Mesothelial cell of epicardium (in vitro differentiated cells): ENCODE data around the gene SEPTIN5. TPM values are rescaled to one million over a fixed set of nuclear protein-coding genes. Genes with fewer than 3 reads are reported as not detected.

ENCODE experiments used
- DNase-seq, 2 experiments: peaks; one replicate each; pipeline ENCODE4 v3.0.0; 2021; ENCODE audit warnings: low spot score in 2 of 2; ENCODE audit not compliant: unreplicated experiment in 2 of 2
- H3K27ac Mint-ChIP-seq: 2 replicates; pipeline ENCODE4 v1.8.0; 2021; ENCODE audit warnings: mixed read lengths
- H3K27me3 Mint-ChIP-seq: 2 replicates; pipeline ENCODE4 v1.8.0; 2021; ENCODE audit warnings: low read depth, mixed read lengths
- H3K36me3 Mint-ChIP-seq: 2 replicates; pipeline ENCODE4 v1.8.0; 2021; ENCODE audit warnings: mixed read lengths
- H3K4me1 Mint-ChIP-seq: 2 replicates; pipeline ENCODE4 v1.8.0; 2021; ENCODE audit warnings: mixed read lengths
- H3K4me3 Mint-ChIP-seq: 2 replicates; pipeline ENCODE4 v1.8.0; 2021; ENCODE audit warnings: mild to moderate bottlenecking, moderate library complexity, mixed read lengths
- H3K9me3 Mint-ChIP-seq: 2 replicates; pipeline ENCODE4 v1.8.0; 2021; ENCODE audit warnings: mixed read lengths
- total RNA-seq: library from RNA; stranded (reverse); gene quantifications from 3 replicates; pipeline ENCODE4 v1.2.1, GENCODE V29; 2021
- TF ChIP-seq, protein P1 (sequence below): fragments of 200-600 bp; sonication (generic); IDR thresholded peaks from one replicate; pipeline ENCODE4 v1.5.0; 2021; ENCODE audit warnings: antibody characterized with exemption; ENCODE audit not compliant: unreplicated experiment

Gene SEPTIN5
- total RNA-seq, 1 donor from 2014 or later = 42.1 TPM

DNA sequence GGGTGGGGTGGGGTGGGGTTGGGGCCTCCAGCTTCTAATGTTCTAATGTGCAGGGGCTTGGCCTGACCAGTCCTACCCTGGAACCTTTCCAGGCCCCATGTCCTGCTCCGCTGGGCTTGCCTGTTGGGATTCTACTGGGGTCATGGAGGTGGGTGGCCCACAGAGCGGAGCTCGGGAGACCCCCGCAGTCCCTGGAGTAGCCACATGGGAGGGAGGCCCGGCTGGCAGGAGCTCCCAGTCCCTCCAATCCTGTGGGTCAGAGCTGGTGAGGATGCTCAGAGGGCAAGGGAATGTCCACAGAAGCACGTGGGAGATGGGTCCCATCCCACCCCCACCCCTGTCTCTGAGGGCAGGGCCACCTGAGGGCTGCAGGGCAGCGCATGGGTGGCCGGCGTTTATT is 2.9 kb downstream of the SEPTIN5 start:
- TF ChIP-seq, protein P1, sequence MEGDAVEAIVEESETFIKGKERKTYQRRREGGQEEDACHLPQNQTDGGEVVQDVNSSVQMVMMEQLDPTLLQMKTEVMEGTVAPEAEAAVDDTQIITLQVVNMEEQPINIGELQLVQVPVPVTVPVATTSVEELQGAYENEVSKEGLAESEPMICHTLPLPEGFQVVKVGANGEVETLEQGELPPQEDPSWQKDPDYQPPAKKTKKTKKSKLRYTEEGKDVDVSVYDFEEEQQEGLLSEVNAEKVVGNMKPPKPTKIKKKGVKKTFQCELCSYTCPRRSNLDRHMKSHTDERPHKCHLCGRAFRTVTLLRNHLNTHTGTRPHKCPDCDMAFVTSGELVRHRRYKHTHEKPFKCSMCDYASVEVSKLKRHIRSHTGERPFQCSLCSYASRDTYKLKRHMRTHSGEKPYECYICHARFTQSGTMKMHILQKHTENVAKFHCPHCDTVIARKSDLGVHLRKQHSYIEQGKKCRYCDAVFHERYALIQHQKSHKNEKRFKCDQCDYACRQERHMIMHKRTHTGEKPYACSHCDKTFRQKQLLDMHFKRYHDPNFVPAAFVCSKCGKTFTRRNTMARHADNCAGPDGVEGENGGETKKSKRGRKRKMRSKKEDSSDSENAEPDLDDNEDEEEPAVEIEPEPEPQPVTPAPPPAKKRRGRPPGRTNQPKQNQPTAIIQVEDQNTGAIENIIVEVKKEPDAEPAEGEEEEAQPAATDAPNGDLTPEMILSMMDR = no peak
- H3K4me3 Mint-ChIP-seq = peak overlapping the region; percentile 64
- peaks cover 10% of the 10 kb centered on the region for H3K4me1 Mint-ChIP-seq
- H3K9me3 Mint-ChIP-seq = no peaks in the 10 kb centered on the region
- H3K36me3 Mint-ChIP-seq = peaks cover 15% of the 10 kb centered on the region
- H3K27ac Mint-ChIP-seq = no peak overlapping the region
- peaks cover 43% of the 10 kb centered on the region for H3K27me3 Mint-ChIP-seq
- DNase-seq = no peak

DNA sequence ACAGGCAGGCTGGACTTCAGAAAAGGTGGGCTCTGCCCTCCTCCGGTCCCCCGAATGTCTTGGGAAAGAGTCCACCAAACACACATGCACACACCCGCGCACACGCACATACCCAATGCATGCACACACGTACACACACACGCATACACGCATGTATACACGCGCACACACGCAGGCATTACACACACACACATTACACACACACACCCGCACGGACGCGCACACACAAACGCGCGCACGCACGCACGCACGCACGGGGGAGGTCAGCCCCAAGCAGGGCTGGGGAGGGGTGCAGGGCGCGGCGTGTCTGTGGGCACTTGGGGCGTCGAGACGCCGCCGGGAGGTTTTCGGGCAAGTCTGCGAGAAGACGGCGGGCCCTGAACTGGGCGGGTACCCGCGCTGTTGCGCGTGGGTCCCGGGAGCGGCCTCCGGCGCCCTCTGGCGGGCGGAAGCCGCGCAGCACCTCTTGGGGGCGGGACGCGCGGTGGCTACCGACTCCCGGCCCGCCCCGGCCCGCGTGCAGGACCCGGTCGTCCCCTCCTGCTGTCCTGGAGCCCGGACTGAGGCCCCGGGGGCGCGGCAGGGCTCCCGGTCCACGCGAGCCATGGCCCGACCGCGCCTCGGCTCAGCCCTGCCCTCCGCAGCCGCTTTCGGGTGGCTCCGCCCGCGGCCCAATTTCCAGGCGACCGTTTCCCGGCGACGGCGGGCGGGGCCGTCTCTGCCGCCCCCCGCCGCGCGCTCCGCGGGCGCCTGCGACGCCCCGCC is 3.6 kb downstream of the SEPTIN5 start:
- TF ChIP-seq, protein P1 = peak; percentile 90
- Mint-ChIP-seq H3K9me3 (no peaks in the 10 kb centered on the region), H3K27ac (no peak overlapping the region), H3K36me3 (peaks cover 15% of the 10 kb centered on the region), H3K4me1 (peaks cover 13% of the 10 kb centered on the region), H3K4me3 (peak overlapping the region; percentile 64), H3K27me3 (peaks cover 50% of the 10 kb centered on the region)
- DNase-seq = peak; percentile 58 to 86

DNA sequence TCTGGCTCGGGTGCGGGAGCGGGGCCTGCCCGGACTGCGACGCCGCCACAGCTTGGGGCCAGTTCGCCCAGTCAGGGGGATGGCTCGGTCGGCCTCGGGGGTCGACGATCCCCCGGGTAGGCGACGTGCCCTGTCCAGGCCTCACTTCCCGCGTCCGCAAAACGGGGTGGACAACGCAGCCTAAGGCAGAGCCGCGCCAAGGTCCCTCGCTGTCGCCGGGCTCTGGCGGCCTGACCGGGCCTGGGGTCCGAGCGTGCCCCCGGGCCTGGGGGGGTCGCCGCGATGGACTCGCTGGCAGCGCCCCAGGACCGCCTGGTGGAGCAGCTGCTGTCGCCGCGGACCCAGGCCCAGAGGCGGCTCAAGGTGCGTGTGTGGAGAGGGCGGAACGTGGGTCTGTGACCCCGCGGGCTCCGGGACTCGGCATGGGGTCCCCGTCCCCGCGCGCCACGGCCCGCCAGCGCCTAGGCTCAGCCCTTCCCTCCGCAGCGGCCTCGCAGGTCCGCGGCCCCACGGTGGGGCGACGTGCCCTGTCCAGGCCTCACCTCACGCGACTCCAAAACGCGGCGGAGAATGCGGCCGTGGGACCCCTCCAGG is 4.2 kb downstream of the SEPTIN5 start:
- no peaks in the 10 kb centered on the region for H3K9me3 Mint-ChIP-seq
- peaks cover 17% of the 10 kb centered on the region for H3K36me3 Mint-ChIP-seq
- peaks cover 56% of the 10 kb centered on the region for H3K27me3 Mint-ChIP-seq
- TF ChIP-seq, protein P1 = no peak
- peaks cover 17% of the 10 kb centered on the region for H3K4me1 Mint-ChIP-seq
- no peak for DNase-seq
- peak overlapping the region; percentile 42 for H3K4me3 Mint-ChIP-seq
- H3K27ac Mint-ChIP-seq = no peak overlapping the region

DNA sequence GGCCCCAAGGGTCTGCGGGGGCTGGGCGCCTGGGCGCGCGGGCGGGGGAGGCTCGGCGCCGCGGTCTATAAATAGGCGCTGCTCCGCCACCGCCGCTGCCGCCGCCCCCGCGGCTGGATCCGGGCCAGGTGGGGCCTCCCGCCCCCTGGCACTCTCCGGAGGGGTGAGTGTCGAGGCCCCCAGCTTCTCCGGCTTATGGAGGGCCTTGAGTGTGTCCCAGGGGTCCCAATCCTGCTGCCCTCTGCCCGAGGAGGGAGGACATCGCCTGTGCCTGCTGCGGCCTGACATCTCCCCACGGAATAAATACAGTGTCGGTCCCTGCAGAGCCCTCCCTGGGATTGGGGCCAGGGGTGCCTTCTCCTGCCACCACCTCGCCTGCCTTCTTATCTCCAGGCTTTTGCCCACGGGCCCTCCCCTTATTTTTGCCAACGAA is 4.8 kb downstream of the SEPTIN5 start:
- TF ChIP-seq, protein P1 = no peak
- H3K27me3 Mint-ChIP-seq = peaks cover 57% of the 10 kb centered on the region

DNA sequence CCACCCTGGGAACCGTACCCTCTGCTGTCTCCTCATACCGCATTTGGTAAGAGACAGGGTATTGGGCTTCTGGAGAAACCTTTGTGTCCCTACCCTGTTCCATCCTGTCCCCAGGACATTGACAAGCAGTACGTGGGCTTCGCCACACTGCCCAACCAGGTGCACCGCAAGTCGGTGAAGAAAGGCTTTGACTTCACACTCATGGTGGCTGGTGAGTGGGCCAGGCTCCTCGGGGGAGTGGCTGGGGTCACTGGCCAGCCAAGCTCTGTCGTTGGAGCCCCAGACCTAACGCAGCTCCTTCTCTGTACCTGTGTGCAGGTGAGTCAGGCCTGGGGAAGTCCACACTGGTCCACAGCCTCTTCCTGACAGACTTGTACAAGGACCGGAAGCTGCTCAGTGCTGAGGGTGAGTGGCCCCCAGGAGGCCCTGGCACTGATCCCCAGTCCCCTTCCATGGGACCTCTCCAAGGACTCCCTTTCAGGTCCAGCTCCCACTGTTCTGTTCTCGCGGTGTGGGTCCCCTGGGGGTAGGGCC is 5.3 kb downstream of the SEPTIN5 start:
- peaks cover 17% of the 10 kb centered on the region for H3K36me3 Mint-ChIP-seq
- peaks cover 60% of the 10 kb centered on the region for H3K27me3 Mint-ChIP-seq
- peak overlapping the region; percentile 58 for H3K4me3 Mint-ChIP-seq
- H3K4me1 Mint-ChIP-seq = peaks cover 19% of the 10 kb centered on the region
- no peak overlapping the region for H3K27ac Mint-ChIP-seq
- TF ChIP-seq, protein P1 = no peak
- DNase-seq = no peak
- no peaks in the 10 kb centered on the region for H3K9me3 Mint-ChIP-seq

More for the DNA sequence above, 4.8 kb downstream of the SEPTIN5 start:
- peaks cover 17% of the 10 kb centered on the region for H3K36me3 Mint-ChIP-seq
- H3K4me1 Mint-ChIP-seq = peaks cover 18% of the 10 kb centered on the region
- H3K4me3 Mint-ChIP-seq = peak overlapping the region; percentile 58
- no peak for DNase-seq
- H3K27ac Mint-ChIP-seq = no peak overlapping the region
- H3K9me3 Mint-ChIP-seq = no peaks in the 10 kb centered on the region
